Regular cardiac myocyte (primary cell): ENCODE measurements around the gene PYGM. TPM values are rescaled to one million over a fixed set of nuclear protein-coding genes. Genes with fewer than 3 reads are reported as not detected.

Source experiments
- total RNA-seq: library from RNA; depleted of rRNA; stranded (reverse); fragments of >200 nt; gene quantifications from 2 replicates; pipeline ENCODE4 v1.2.3, GENCODE V29; 2014

Gene PYGM
- total RNA-seq: 1.7 and 6.8 TPM in 2 replicates

GRCh38 chr11:64759722-64760719 is at the start of gene PYGM:
TSS of gene PYGM (minus strand) at chr11:64759974. CDS start at chr11:64759898, 76 bp downstream.

GRCh38 chr11:64803158-64803845 is 43.5 kb upstream of the PYGM start, which contains the start of gene MAP4K2:
TSS of gene MAP4K2 (minus strand) at chr11:64803214. CDS start at chr11:64803149, 65 bp downstream.

DNA sequence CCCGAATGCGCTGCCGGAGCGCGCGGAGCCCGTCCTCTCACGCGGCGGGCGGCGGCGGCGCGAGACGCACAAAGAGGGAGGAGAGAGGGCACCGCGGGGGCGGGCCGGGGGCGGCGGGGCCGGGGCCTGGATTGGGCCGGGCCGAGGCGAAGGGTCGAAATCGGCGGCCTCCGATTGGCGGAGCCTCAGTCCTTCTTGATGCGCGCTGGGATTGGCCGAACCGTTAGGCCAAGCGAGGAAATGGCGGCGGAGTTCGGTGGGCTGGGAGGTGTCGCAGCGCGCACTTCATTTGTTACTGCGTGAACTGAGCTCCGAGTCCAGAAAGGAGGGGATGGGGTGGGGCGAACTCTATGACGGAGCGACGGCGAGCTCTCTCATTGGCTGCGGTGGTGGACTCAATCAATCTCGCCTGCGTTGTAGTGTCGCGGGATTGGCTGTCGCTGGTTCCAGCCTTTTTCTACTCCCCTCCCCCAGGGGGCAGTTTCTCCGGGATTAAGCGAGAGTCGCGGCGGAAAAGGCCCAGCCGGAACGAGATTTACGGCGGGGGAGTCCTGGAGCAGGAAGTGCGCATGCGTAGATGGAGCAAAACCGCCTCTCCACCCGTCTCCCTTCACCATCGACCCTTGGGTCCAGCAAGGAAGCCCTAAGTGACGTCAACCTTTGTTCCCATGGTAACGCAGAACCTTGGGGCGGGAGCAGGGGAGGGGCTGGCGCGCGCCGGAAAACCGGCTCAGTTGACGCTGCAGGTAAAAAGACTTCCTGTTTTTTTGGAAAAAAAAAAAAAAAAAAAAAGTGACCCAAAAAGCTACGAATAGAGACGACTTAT is 18.9 kb upstream of the PYGM start, which contains the start of gene SF1:
TSS of gene SF1 (minus strand) at position 70 of the 826 bp plus-strand sequence. CDS start 150 bp downstream, outside the sequence.

DNA sequence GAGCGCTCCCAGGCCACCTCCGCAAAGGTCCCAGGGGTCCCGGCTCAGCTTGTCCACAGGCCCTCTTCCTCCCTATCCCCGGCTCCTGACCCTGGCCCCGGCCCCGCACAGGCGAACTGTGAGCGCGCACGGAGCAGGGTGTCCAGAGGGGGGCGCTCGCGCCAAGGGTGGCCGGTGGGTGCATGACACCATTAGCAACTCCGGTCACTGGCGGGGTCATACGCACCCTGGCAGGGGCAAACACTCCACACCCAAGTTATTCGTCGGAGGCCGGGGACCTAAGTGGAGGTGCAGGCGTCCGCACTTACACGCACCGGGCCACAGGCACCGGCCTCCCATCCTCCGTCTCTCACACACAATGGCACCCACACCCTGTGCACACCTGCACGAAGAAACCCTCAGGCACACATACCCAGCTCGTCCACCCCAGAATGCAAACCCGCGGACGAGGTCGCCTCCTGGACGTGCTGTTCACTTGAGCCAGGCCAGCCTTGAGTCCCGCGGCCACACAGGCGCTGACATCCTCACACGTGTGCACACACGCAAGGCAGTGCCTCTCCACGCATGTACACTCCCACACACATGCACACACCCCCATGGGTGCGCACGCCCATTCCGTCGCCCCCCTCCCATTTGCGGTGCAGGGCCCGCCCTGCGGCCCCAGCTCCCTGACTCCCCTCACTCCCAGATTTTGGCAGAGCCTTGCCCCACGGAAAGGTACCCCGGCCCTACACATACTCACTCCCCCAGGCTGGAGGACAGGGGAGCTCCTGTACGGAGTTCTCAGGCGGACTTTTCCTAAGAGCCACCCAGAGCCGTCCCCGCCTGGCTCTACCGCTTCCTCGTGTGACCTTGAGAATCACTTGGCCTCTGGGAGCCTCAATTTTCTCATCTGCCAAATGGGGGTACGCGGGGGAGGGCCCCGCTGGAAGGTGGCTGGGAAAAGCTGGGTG is 15.9 kb downstream of the PYGM start, which contains the start of gene RASGRP2:
TSS of gene RASGRP2 (minus strand) at position 552 of the 953 bp plus-strand sequence. CDS start 1,276 bp downstream, outside the sequence.

DNA sequence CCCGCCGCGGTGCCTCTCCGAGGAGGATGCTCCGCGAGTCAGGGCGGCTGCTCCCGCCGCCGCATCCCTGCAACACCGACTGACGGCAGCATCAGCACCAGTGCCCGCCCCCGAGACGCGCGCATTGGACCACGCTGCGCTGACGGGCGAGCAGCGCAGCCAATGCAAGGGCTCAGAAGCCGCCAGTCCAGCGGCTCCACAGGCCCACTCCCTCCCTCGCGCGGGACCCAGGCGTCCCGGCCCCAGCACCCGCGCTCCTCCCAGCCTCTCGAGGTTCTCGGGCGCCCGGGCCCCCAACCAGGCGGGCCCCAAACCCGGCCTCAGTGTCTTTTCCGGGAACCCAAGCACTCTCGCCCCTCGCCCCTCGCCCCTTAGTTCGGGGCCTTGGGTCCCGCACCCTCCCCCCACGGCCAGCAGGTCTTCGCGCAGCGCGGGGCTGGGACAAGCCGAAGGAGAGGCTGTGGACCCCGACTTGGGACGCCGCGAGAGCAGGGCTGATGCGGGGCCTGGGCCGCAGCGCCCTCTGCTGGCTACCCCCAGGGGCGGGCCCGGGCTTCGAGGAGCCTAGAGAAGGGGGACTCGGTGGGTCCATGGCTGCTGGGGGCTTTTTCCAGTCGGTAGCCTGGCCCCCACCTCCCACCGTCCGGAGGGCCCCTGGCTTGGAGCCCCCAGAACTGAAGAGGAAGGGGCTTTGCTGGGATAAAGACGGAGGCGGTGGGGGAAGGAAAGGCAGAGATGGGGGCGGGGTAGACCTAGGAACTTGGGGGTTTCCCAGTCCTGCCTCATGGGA is 36.5 kb downstream of the PYGM start, which contains the start of gene NRXN2:
TSS of gene NRXN2 (minus strand) at position 81 of the 790 bp plus-strand sequence. CDS start 9,498 bp downstream, outside the sequence.

Other genes starting within 250 kb of the PYGM start
- not detected in 2 replicates for gene SLC22A11, start 204.0 kb downstream of the PYGM start, total RNA-seq
- gene SLC22A12, start 168.8 kb downstream of the PYGM start, total RNA-seq: not detected in 2 replicates
- gene NRXN2, start 36.8 kb downstream of the PYGM start, total RNA-seq: 7.5 and 23.1 TPM in 2 replicates
- 2.0 TPM in 1 of 2 replicates, not detected in the other for gene RASGRP2, start 15.8 kb downstream of the PYGM start, total RNA-seq
- 56.4 and 65.0 TPM in 2 replicates for gene SF1, start 18.6 kb upstream of the PYGM start, total RNA-seq
- gene MAP4K2, start 43.2 kb upstream of the PYGM start, total RNA-seq: 6.2 and 11.1 TPM in 2 replicates
- 9.9 and 14.6 TPM in 2 replicates for gene MEN1, start 50.6 kb upstream of the PYGM start, total RNA-seq
- 0.19 and 1.1 TPM in 2 replicates for gene CDC42BPG, start 84.7 kb upstream of the PYGM start, total RNA-seq
- 75.0 and 126 TPM in 2 replicates for gene EHD1, start 118.6 kb upstream of the PYGM start, total RNA-seq
- 10.9 and 19.7 TPM in 2 replicates for gene ATG2A, start 157.2 kb upstream of the PYGM start, total RNA-seq
- gene PPP2R5B, start 164.7 kb upstream of the PYGM start, total RNA-seq: 12.7 and 30.4 TPM in 2 replicates
- gene GPHA2, start 175.9 kb upstream of the PYGM start, total RNA-seq: not detected in 2 replicates
- not detected in 2 replicates for gene MAJIN, start 212.1 kb upstream of the PYGM start, total RNA-seq
- gene BATF2, start 237.0 kb upstream of the PYGM start, total RNA-seq: 0.28 and 0.77 TPM in 2 replicates